Stimulated activated CD8-positive, alpha-beta memory T cell treated with anti-CD3 and anti-CD28 coated beads, Interleukin-4, amount 100 ng/mL, for 48 hours (primary cell): ENCODE results near the gene SP3.

Experiments
- DNase-seq: peaks from one replicate; pipeline ENCODE4 v3.0.0-alpha.2; 2020

Gene SP3

GRCh38 chr2:173996766-173997165 lies 31.6 kb upstream of the SP3 start:
- no peak for DNase-seq

- DNase-seq = no peak
Measured at GRCh38 chr2:173993459-173993858, 28.3 kb upstream of the SP3 start.

GRCh38 chr2:173991856-173992588 lies 26.8 kb upstream of the SP3 start:
- no peak for DNase-seq

- no peak for DNase-seq
Measured at GRCh38 chr2:173990970-173991819, 26.0 kb upstream of the SP3 start.

- no peak for DNase-seq
Measured at GRCh38 chr2:173990245-173990644, 25.1 kb upstream of the SP3 start.

- DNase-seq = no peak
Measured at GRCh38 chr2:173989884-173990215, 24.7 kb upstream of the SP3 start.

GRCh38 chr2:173989160-173989883 lies 24.1 kb upstream of the SP3 start:
- DNase-seq = no peak

GRCh38 chr2:173986805-173987204 lies 21.6 kb upstream of the SP3 start:
- no peak for DNase-seq

GRCh38 chr2:173985605-173985992 lies 20.4 kb upstream of the SP3 start:
- no peak for DNase-seq

GRCh38 chr2:173984866-173985604 lies 19.9 kb upstream of the SP3 start:
- no peak for DNase-seq

GRCh38 chr2:173983391-173983871 lies 18.3 kb upstream of the SP3 start:
- no peak for DNase-seq

GRCh38 chr2:173982918-173983317 lies 17.7 kb upstream of the SP3 start:
- no peak for DNase-seq

- DNase-seq = no peak
Measured at GRCh38 chr2:173982182-173982714, 17.1 kb upstream of the SP3 start.

GRCh38 chr2:173981520-173981919 lies 16.3 kb upstream of the SP3 start:
- DNase-seq = no peak

- no peak for DNase-seq
Measured at GRCh38 chr2:173979751-173980351, 14.7 kb upstream of the SP3 start.

- no peak for DNase-seq
Measured at GRCh38 chr2:173978447-173978846, 13.3 kb upstream of the SP3 start.

GRCh38 chr2:173972636-173973035 lies 7.5 kb upstream of the SP3 start:
- DNase-seq = no peak

- DNase-seq = no peak
Measured at GRCh38 chr2:173972165-173972564, 7.0 kb upstream of the SP3 start.

GRCh38 chr2:173970516-173970924 lies 5.3 kb upstream of the SP3 start:
- no peak for DNase-seq

GRCh38 chr2:173969886-173970285 lies 4.7 kb upstream of the SP3 start:
- no peak for DNase-seq

- DNase-seq = no peak
Measured at GRCh38 chr2:173968551-173968950, 3.4 kb upstream of the SP3 start.
